H9 (cell line): Measurements from ENCODE around the gene NKX6-2. TPM values are rescaled to one million over a fixed set of nuclear protein-coding genes. Genes with fewer than 3 reads are reported as not detected.

Source experiments
- DNase-seq: peaks from one replicate; pipeline ENCODE4 v3.0.0-alpha.2; 2017
- H2AFZ ChIP-seq: one replicate; pipeline ENCODE4 v1.6.1; 2013; ENCODE audit warnings: mild to moderate bottlenecking, low read length, control low read depth, moderate library complexity
- H2AK5ac ChIP-seq: 2 replicates; pipeline ENCODE4 v1.6.1; 2013; ENCODE audit warnings: low read length, control low read depth, mixed read lengths; ENCODE audit not compliant: insufficient read length
- H2BK120ac ChIP-seq: one replicate; pipeline ENCODE4 v1.6.1; 2013; ENCODE audit warnings: low read depth, mild to moderate bottlenecking, low read length, control low read depth, inconsistent platforms; ENCODE audit not compliant: poor library complexity, severe bottlenecking
- H2BK12ac ChIP-seq: 2 replicates; pipeline ENCODE4 v1.6.1; 2013; ENCODE audit warnings: low read length, control low read depth, mixed read lengths, low read depth; ENCODE audit not compliant: insufficient read length
- H2BK15ac ChIP-seq: 2 replicates; pipeline ENCODE4 v1.6.1; 2013; ENCODE audit warnings: low read depth, low read length, control low read depth
- H2BK20ac ChIP-seq: one replicate; pipeline ENCODE4 v1.6.1; 2013; ENCODE audit warnings: low read depth, mild to moderate bottlenecking, low read length, control low read depth, inconsistent platforms; ENCODE audit not compliant: poor library complexity, severe bottlenecking
- H2BK5ac ChIP-seq: 2 replicates; pipeline ENCODE4 v1.6.1; 2013; ENCODE audit warnings: low read length, control low read depth, mixed read lengths; ENCODE audit not compliant: insufficient read length
- H3K14ac ChIP-seq: 2 replicates; pipeline ENCODE4 v1.6.1; 2013; ENCODE audit warnings: low read length, control low read depth; ENCODE audit not compliant: insufficient read depth
- H3K18ac ChIP-seq: 2 replicates; pipeline ENCODE4 v1.6.1; 2013; ENCODE audit warnings: low read depth, mild to moderate bottlenecking, mixed read lengths, low read length, control low read depth; ENCODE audit not compliant: insufficient read length
- H3K23ac ChIP-seq: 2 replicates; pipeline ENCODE4 v1.6.1; 2013; ENCODE audit warnings: low read length, control low read depth, mixed read lengths, low read depth; ENCODE audit not compliant: insufficient read length
- H3K23me2 ChIP-seq: 2 replicates; pipeline ENCODE4 v1.6.1; 2013; ENCODE audit warnings: low read depth, mild to moderate bottlenecking, mixed read lengths, low read length, control low read depth; ENCODE audit not compliant: insufficient read length, poor library complexity, severe bottlenecking
- H3K27ac ChIP-seq: 2 replicates; pipeline ENCODE4 v1.5.1; 2013; ENCODE audit warnings: low read length, control low read depth, mixed read lengths, low read depth; ENCODE audit not compliant: insufficient read length
- H3K27me3 ChIP-seq: 2 replicates; pipeline ENCODE4 v1.6.1; 2013; ENCODE audit warnings: low read length, control low read depth, inconsistent platforms; ENCODE audit not compliant: insufficient read depth
- H3K4ac ChIP-seq: 2 replicates; pipeline ENCODE4 v1.6.1; 2013; ENCODE audit warnings: low read depth, mild to moderate bottlenecking, control low read depth, inconsistent platforms, low read length, moderate library complexity
- H3K4me1 ChIP-seq: 2 replicates; pipeline ENCODE4 v1.6.1; 2013; ENCODE audit warnings: low read length, control low read depth, inconsistent platforms; ENCODE audit not compliant: insufficient read depth
- H3K4me2 ChIP-seq: 2 replicates; pipeline ENCODE4 v1.6.1; 2013; ENCODE audit warnings: low read length, control low read depth, mixed read lengths; ENCODE audit not compliant: insufficient read length, insufficient read depth
- H3K56ac ChIP-seq: 2 replicates; pipeline ENCODE4 v1.6.1; 2013; ENCODE audit warnings: low read depth, mild to moderate bottlenecking, mixed read lengths, low read length, control low read depth; ENCODE audit not compliant: insufficient read length
- H3K79me1 ChIP-seq: 2 replicates; pipeline ENCODE4 v1.6.1; 2013; ENCODE audit warnings: low read depth, mild to moderate bottlenecking, moderate library complexity, low read length, control low read depth, inconsistent platforms; ENCODE audit not compliant: insufficient read depth, poor library complexity, severe bottlenecking
- H3K79me2 ChIP-seq: 2 replicates; pipeline ENCODE4 v1.6.1; 2013; ENCODE audit warnings: low read length, control low read depth, inconsistent platforms; ENCODE audit not compliant: insufficient read depth
- H3K9ac ChIP-seq: 2 replicates; pipeline ENCODE4 v1.6.1; 2013; ENCODE audit warnings: low read length, control low read depth, mixed read lengths; ENCODE audit not compliant: insufficient read length; ENCODE audit errors: extremely low read depth
- H3K9me3 ChIP-seq: one replicate; pipeline ENCODE4 v1.6.1; 2013; ENCODE audit warnings: low read depth, low read length, inconsistent platforms; ENCODE audit not compliant: control insufficient read depth
- H3T11ph ChIP-seq: one replicate; pipeline ENCODE4 v1.6.1; 2013; ENCODE audit warnings: mild to moderate bottlenecking, low read length, control low read depth, inconsistent platforms
- H4K20me1 ChIP-seq: one replicate; pipeline ENCODE4 v1.6.1; 2013; ENCODE audit not compliant: control insufficient read depth, insufficient read length, insufficient read depth
- H4K5ac ChIP-seq: 2 replicates; pipeline ENCODE4 v1.6.1; 2013; ENCODE audit warnings: low read depth, mild to moderate bottlenecking, mixed read lengths, low read length, control low read depth; ENCODE audit not compliant: insufficient read length
- H4K8ac ChIP-seq: replicated peaks from 2 replicates; pipeline ENCODE4 v1.6.1; 2013; ENCODE audit warnings: low read length, control low read depth, mixed read lengths, low read depth; ENCODE audit not compliant: insufficient read length
- H4K91ac ChIP-seq: 2 replicates; pipeline ENCODE4 v1.6.1; 2013; ENCODE audit warnings: low read depth, mild to moderate bottlenecking, moderate library complexity, mixed read lengths, low read length, control low read depth; ENCODE audit not compliant: insufficient read length
- H3K27ac Mint-ChIP-seq, 3 experiments: 2 replicates in 2 of 3; 3 replicates in 1 of 3; pipeline ENCODE4 v1.8.0; 2020 to 2021; ENCODE audit warnings: mixed read lengths in 3 of 3, mild to moderate bottlenecking in 1 of 3, moderate library complexity in 1 of 3
- H3K27me3 Mint-ChIP-seq: 2 replicates; pipeline ENCODE4 v1.8.0; 2021; ENCODE audit warnings: low read depth, mild to moderate bottlenecking, moderate library complexity, mixed read lengths
- H3K36me3 Mint-ChIP-seq, 3 experiments: 2 replicates in 2 of 3; 3 replicates in 1 of 3; pipeline ENCODE4 v1.8.0; 2020 to 2021; ENCODE audit warnings: low read depth in 3 of 3, mixed read lengths in 3 of 3; ENCODE audit not compliant: insufficient read depth in 1 of 3
- H3K4me1 Mint-ChIP-seq, 2 experiments: 2 replicates each; pipeline ENCODE4 v1.8.0; 2020; ENCODE audit warnings: mixed read lengths in 2 of 2
- H3K4me3 Mint-ChIP-seq, 2 experiments: 2 replicates in 1 of 2; 3 replicates in 1 of 2; pipeline ENCODE4 v1.8.0; 2020 to 2021; ENCODE audit warnings: mild to moderate bottlenecking in 2 of 2, mixed read lengths in 2 of 2, moderate library complexity in 1 of 2
- H3K9me3 Mint-ChIP-seq, 2 experiments: 2 replicates in 1 of 2; 3 replicates in 1 of 2; pipeline ENCODE4 v1.8.0; 2020; ENCODE audit warnings: mild to moderate bottlenecking in 2 of 2, mixed read lengths in 2 of 2, moderate library complexity in 1 of 2
- WGBS: extraction: QIAGEN DNeasy Blood & Tissue Kit; methylation state at CpG from one replicate; pipeline ENCODE4 v1.1.7; 2013; ENCODE audit warnings: missing lambda C conversion rate, low lambda C conversion rate, mixed read lengths; ENCODE audit not compliant: insufficient read length; ENCODE audit errors: extremely low coverage; 5-methylcytosine and 5-hydroxymethylcytosine counted together
- total RNA-seq: library from RNA; stranded (reverse); gene quantifications from 2 replicates; pipeline ENCODE4 v1.2.1, GENCODE V29; 2021
- TF ChIP-seq, protein P1 (sequence below): fragments of 200-600 bp; sonication (generic); conservative IDR thresholded peaks from 3 replicates; pipeline ENCODE4 v1.8.0; 2021; ENCODE audit warnings: antibody characterized with exemption, mild to moderate bottlenecking

The NKX6-2 gene
- total RNA-seq, 1 experiment from 2014 or later = 0.13 TPM

DNA sequence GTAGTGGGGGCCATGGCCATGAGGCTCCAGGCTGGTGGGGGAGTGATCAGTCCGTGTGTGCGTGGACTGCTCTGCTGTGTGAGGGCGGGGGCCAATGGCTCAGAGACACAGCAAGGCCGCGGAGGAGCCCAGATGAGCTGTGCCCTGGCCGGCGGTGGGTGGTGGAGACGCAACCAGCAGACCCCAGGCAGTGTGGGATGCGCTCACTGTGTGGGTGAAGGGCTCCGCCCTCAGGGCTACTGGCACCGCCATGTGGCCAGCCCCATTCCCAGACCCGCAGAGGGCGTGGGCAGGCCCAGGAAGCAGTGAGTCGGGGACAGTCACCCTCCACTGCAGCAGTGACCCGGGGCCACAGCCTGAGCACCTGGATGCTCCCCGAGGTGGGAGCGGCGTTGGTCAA is 9.1 kb downstream of the NKX6-2 start:
- H2AFZ ChIP-seq = no peak overlapping the region
- peaks cover 4% of the 10 kb centered on the region; the same call in 1 of the 2 replicates for H3K27me3 ChIP-seq
- no peak overlapping the region for H3K27ac ChIP-seq
- no peak overlapping the region for H2BK20ac ChIP-seq
- H3K4me1 ChIP-seq = no peaks in the 10 kb centered on the region
- H3K23ac ChIP-seq = no peak overlapping the region
- no peak overlapping the region for H4K5ac ChIP-seq
- H3K36me3 Mint-ChIP-seq = peaks cover 4 to 6% (median 5%) of the 10 kb centered on the region in 3 experiments; a peak in 6 of 7 replicates
- no peak overlapping the region for H3K56ac ChIP-seq
- H3K27ac Mint-ChIP-seq = no peak overlapping the region
- no peak overlapping the region for H3K4me3 Mint-ChIP-seq
- peaks cover 13% of the 10 kb centered on the region for H3K27me3 Mint-ChIP-seq
- WGBS = no CpG with 5 or more reads among the region's 18 CpGs
- DNase-seq = no peak
- H2BK5ac ChIP-seq = no peak overlapping the region
- H3K23me2 ChIP-seq = no peaks in the 10 kb centered on the region
- H3T11ph ChIP-seq = no peak overlapping the region
- H3K14ac ChIP-seq = no peak overlapping the region
- no peak overlapping the region for H3K18ac ChIP-seq
- H2BK120ac ChIP-seq = no peak overlapping the region
- H3K9ac ChIP-seq = no peak overlapping the region
- no peak overlapping the region for H4K8ac ChIP-seq
- TF ChIP-seq, protein P1, sequence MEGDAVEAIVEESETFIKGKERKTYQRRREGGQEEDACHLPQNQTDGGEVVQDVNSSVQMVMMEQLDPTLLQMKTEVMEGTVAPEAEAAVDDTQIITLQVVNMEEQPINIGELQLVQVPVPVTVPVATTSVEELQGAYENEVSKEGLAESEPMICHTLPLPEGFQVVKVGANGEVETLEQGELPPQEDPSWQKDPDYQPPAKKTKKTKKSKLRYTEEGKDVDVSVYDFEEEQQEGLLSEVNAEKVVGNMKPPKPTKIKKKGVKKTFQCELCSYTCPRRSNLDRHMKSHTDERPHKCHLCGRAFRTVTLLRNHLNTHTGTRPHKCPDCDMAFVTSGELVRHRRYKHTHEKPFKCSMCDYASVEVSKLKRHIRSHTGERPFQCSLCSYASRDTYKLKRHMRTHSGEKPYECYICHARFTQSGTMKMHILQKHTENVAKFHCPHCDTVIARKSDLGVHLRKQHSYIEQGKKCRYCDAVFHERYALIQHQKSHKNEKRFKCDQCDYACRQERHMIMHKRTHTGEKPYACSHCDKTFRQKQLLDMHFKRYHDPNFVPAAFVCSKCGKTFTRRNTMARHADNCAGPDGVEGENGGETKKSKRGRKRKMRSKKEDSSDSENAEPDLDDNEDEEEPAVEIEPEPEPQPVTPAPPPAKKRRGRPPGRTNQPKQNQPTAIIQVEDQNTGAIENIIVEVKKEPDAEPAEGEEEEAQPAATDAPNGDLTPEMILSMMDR = no peak
- no peak overlapping the region for H4K91ac ChIP-seq
- no peaks in the 10 kb centered on the region for H3K79me1 ChIP-seq
- H3K9me3 ChIP-seq = no peaks in the 10 kb centered on the region
- no peak overlapping the region for H2BK12ac ChIP-seq
- H3K4ac ChIP-seq = no peak overlapping the region
- H4K20me1 ChIP-seq = no peaks in the 10 kb centered on the region
- no peaks in the 10 kb centered on the region for H3K79me2 ChIP-seq
- H2AK5ac ChIP-seq = no peak overlapping the region
- H3K4me1 Mint-ChIP-seq = peaks cover 0 to 8% of the 10 kb centered on the region in 2 experiments; a peak in 2 of 4 replicates
- H3K4me2 ChIP-seq = no peak overlapping the region
- H2BK15ac ChIP-seq = no peak overlapping the region
- H3K9me3 Mint-ChIP-seq = peaks cover 8% of the 10 kb centered on the region in 2 experiments; a peak in 4 of 5 replicates
